ENCODE data around the gene ATF3. TPM values are rescaled to one million over a fixed set of nuclear protein-coding genes. Genes with fewer than 3 reads are reported as not detected.

ATF3 gene
- total and polyA plus RNA-seq, 2 donors (not counting 1 experiment from before 2014, with no cell fraction given), result 33.8 to 35.7 TPM

DNA sequence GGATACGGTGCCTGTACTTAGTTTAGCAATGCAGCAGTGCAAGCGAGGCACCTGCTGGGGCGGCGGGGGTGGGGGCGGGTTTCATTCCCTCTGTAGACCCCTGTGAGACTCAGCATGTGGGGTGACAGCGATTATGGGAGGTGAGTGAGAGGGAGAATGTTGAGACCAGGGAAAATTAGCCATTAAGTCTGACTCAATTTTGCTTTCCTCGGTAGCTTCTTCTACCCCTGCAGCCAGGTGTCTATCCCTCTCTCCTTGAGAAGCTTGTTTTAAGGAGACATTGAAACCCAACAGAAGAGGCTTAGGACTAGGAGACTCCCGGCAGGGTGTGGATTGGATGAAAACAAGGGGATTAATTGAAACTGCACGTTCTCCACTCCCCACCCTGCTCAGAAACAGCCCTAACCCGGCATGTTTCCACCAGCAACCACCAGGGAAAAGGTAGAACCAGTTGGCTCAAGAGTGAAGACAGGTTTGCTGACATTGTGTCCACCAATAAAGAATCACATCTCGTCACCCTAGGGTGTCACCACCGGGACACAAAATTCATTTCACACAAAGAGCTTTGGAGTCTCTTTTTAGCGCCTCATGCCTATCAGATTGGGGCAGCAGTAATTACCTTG, 20.6 kb upstream of the ATF3 start:
- Histone ChIP-seq H3K9me3 (ENCODE audit: control insufficient read depth, insufficient read depth, low read depth, low read length) (no peaks in the 10 kb centered on the region), H3K27me3 (ENCODE audit: control insufficient read depth, insufficient read depth, low read length) (peaks cover 15% of the 10 kb centered on the region), H3K36me3 (ENCODE audit: control insufficient read depth, insufficient read depth, low read length) (no peaks in the 10 kb centered on the region), H3K4me1 (ENCODE audit: control insufficient read depth, extremely low read depth, insufficient read depth, low read length) (no peaks in the 10 kb centered on the region), H3K27ac (ENCODE audit: insufficient read depth, low read length) (no peak overlapping the region), H4K20me1 (ENCODE audit: control insufficient read depth, extremely low read depth, insufficient read depth, low read length) (no peaks in the 10 kb centered on the region), H3K9ac (ENCODE audit: insufficient read depth, low read length) (no peak overlapping the region), H2AFZ (ENCODE audit: low read length) (no peak overlapping the region), H3K4me3 (replicated peaks in 1 of 4; ENCODE audit: control extremely low read depth in 1 of 4, insufficient read depth in 1 of 4, low read depth in 3 of 4, low read length in 4 of 4) (no peak overlapping the region), H3K79me2 (ENCODE audit: control insufficient read depth, insufficient read depth, low read length) (no peaks in the 10 kb centered on the region), H3K4me2 (ENCODE audit: extremely low read depth, insufficient read depth, low read length) (no peak overlapping the region)
- TF ChIP-seq, protein P1, sequence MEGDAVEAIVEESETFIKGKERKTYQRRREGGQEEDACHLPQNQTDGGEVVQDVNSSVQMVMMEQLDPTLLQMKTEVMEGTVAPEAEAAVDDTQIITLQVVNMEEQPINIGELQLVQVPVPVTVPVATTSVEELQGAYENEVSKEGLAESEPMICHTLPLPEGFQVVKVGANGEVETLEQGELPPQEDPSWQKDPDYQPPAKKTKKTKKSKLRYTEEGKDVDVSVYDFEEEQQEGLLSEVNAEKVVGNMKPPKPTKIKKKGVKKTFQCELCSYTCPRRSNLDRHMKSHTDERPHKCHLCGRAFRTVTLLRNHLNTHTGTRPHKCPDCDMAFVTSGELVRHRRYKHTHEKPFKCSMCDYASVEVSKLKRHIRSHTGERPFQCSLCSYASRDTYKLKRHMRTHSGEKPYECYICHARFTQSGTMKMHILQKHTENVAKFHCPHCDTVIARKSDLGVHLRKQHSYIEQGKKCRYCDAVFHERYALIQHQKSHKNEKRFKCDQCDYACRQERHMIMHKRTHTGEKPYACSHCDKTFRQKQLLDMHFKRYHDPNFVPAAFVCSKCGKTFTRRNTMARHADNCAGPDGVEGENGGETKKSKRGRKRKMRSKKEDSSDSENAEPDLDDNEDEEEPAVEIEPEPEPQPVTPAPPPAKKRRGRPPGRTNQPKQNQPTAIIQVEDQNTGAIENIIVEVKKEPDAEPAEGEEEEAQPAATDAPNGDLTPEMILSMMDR (conservative IDR thresholded peaks at IDR 0.05 in 1 of 2, IDR thresholded peaks at IDR 0.05 in 1 of 2; ENCODE audit: low read depth in 1 of 2, low read length in 2 of 2), result no peak
- TF ChIP-seq EZH2 (IDR thresholded peaks at IDR 0.05; ENCODE audit: low read length, missing control alignments), result no peak
- no peak for DNase-seq (ENCODE audit: low read depth in 2 of 2)

DNA sequence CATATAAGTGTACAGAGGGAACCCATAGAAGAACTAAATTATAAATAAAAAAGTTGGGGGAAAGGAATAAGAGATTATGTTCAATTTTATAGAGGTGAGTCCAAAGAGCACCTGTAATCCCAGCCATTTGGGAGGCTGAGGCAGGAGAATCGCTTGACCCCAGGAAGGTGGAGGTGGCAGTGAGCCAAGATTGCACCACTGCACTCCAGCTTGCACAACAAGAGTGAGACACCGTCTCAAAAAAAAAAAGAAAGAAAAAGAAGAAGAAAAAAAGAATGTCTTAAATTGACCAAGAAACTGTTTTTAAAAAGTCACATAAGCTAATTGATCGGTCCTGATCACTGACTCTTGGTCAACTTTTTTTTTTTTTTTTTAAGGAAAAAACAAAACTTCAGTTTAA, 19.1 kb upstream of the ATF3 start:
- TF ChIP-seq, protein P1 (conservative IDR thresholded peaks at IDR 0.05 in 1 of 2, IDR thresholded peaks at IDR 0.05 in 1 of 2; ENCODE audit: low read depth in 1 of 2, low read length in 2 of 2), result no peak
- no peak for TF ChIP-seq EZH2 (IDR thresholded peaks at IDR 0.05; ENCODE audit: low read length, missing control alignments)
- DNase-seq (ENCODE audit: low read depth in 2 of 2), result no peak
- Histone ChIP-seq H4K20me1 (ENCODE audit: control insufficient read depth, extremely low read depth, insufficient read depth, low read length) (no peaks in the 10 kb centered on the region), H3K9me3 (ENCODE audit: control insufficient read depth, insufficient read depth, low read depth, low read length) (no peaks in the 10 kb centered on the region), H3K27ac (ENCODE audit: insufficient read depth, low read length) (no peak overlapping the region), H3K9ac (ENCODE audit: insufficient read depth, low read length) (no peak overlapping the region), H3K79me2 (ENCODE audit: control insufficient read depth, insufficient read depth, low read length) (no peaks in the 10 kb centered on the region), H3K4me2 (ENCODE audit: extremely low read depth, insufficient read depth, low read length) (no peak overlapping the region), H3K4me1 (ENCODE audit: control insufficient read depth, extremely low read depth, insufficient read depth, low read length) (no peaks in the 10 kb centered on the region), H3K36me3 (ENCODE audit: control insufficient read depth, insufficient read depth, low read length) (no peaks in the 10 kb centered on the region), H3K4me3 (replicated peaks in 1 of 4; ENCODE audit: control extremely low read depth in 1 of 4, insufficient read depth in 1 of 4, low read depth in 3 of 4, low read length in 4 of 4) (no peak overlapping the region), H2AFZ (ENCODE audit: low read length) (no peak overlapping the region), H3K27me3 (ENCODE audit: control insufficient read depth, insufficient read depth, low read length) (peaks cover 12% of the 10 kb centered on the region)

DNA sequence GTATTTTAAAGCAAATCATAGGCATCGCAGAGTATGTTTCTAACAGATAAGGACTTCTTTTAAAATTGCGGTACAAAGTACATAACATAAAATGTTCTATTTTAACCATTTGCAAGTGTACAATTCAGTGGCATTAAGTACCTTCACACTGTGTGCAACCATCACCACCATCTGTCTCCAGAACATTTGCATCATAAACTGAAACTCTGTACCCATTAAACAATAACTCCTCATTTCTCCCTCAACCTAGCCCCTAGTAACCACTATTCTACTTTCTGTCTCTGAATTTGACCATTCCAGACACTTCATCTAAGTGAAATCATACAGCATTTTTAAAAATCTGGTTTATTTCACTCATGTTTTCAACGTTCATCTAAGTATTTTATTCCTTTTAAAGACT, 16.6 kb upstream of the ATF3 start:
- Histone ChIP-seq H3K9ac (ENCODE audit: insufficient read depth, low read length) (no peak overlapping the region), H4K20me1 (ENCODE audit: control insufficient read depth, extremely low read depth, insufficient read depth, low read length) (no peaks in the 10 kb centered on the region), H3K4me1 (ENCODE audit: control insufficient read depth, extremely low read depth, insufficient read depth, low read length) (peaks cover 9% of the 10 kb centered on the region), H3K27me3 (ENCODE audit: control insufficient read depth, insufficient read depth, low read length) (peaks cover 12% of the 10 kb centered on the region), H3K36me3 (ENCODE audit: control insufficient read depth, insufficient read depth, low read length) (no peaks in the 10 kb centered on the region), H3K79me2 (ENCODE audit: control insufficient read depth, insufficient read depth, low read length) (no peaks in the 10 kb centered on the region), H3K27ac (ENCODE audit: insufficient read depth, low read length) (no peak overlapping the region), H3K4me3 (replicated peaks in 1 of 4; ENCODE audit: control extremely low read depth in 1 of 4, insufficient read depth in 1 of 4, low read depth in 3 of 4, low read length in 4 of 4) (no peak overlapping the region), H3K9me3 (ENCODE audit: control insufficient read depth, insufficient read depth, low read depth, low read length) (no peaks in the 10 kb centered on the region), H3K4me2 (ENCODE audit: extremely low read depth, insufficient read depth, low read length) (no peak overlapping the region), H2AFZ (ENCODE audit: low read length) (no peak overlapping the region)
- DNase-seq (ENCODE audit: low read depth in 2 of 2), result no peak
- TF ChIP-seq, protein P1 (conservative IDR thresholded peaks at IDR 0.05 in 1 of 2, IDR thresholded peaks at IDR 0.05 in 1 of 2; ENCODE audit: low read depth in 1 of 2, low read length in 2 of 2), result no peak
- TF ChIP-seq EZH2 (IDR thresholded peaks at IDR 0.05; ENCODE audit: low read length, missing control alignments), result no peak
